GM12891 (cell line): Measurements from ENCODE around the gene PNPO.

Experiments
- PAX5 ChIP-seq: IDR thresholded peaks from 2 replicates; pipeline ENCODE4 v1.6.1; 2011; ENCODE audit warnings: low read length, moderate library complexity, mild to moderate bottlenecking; ENCODE audit not compliant: insufficient read depth, severe bottlenecking
- POLR2A ChIP-seq: IDR thresholded peaks from 2 replicates; pipeline ENCODE4 v1.6.1; 2011; ENCODE audit warnings: low read depth, low read length, control low read depth
- POLR2AphosphoS5 ChIP-seq: IDR thresholded peaks from 2 replicates; pipeline ENCODE4 v1.6.1; 2011; ENCODE audit warnings: low read depth, low read length, control low read depth
- POU2F2 ChIP-seq: IDR thresholded peaks from 2 replicates; pipeline ENCODE4 v1.6.1; 2011; ENCODE audit warnings: low read depth, mild to moderate bottlenecking, control low read depth, low read length, moderate library complexity
- SPI1 ChIP-seq: IDR thresholded peaks from 2 replicates; pipeline ENCODE4 v1.6.1; 2011; ENCODE audit warnings: low read depth, low read length, control low read depth
- TAF1 ChIP-seq: IDR thresholded peaks from 2 replicates; pipeline ENCODE4 v1.6.1; 2011; ENCODE audit warnings: low read depth, low read length, control low read depth

DNA sequence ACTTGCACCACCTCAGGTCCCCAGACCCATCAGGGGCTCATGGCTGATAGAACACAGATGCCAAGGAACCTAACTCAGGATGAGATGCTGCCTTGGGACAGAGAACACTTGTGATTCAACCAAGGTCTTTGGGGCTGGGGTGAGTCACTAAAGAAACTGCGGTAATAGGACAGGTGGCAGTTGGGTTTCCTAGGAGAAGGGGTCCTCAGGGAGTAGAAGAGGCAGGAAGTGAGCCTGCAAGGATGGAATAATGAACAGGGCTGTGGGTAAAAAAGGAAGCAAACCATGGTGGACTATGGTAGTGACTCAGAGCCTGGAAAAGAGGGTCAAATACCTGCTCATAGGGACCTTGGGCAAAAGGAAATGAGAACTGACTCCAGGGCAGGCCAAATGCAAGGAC lies 6.5 kb upstream of the PNPO start:
- no peak for TF ChIP-seq POLR2A
- no peak for TF ChIP-seq POLR2AphosphoS5
- TF ChIP-seq TAF1 = no peak
- no peak for TF ChIP-seq SPI1
- no peak for TF ChIP-seq POU2F2
- TF ChIP-seq PAX5 = no peak
